Measurements from ENCODE around the gene LYPD4. TPM values are rescaled to one million over a fixed set of nuclear protein-coding genes. Genes with fewer than 3 reads are reported as not detected.

The LYPD4 gene
- total RNA-seq, 2 experiments from 2014 or later, result not detected

- no peak overlapping the region for H3K4me3 Mint-ChIP-seq
- DNase-seq (no peak), ATAC-seq (no peak)
- no peaks in the 10 kb centered on the region for H3K9me3 Mint-ChIP-seq (ENCODE audit: insufficient read depth)
- POLR2A ChIA-PET, result no interaction called here
- CTCF ChIA-PET, result interaction anchor here (1.0 to 4.4 kb wide), 3 partner anchors 10 to 21 kb away, joined by 3 to 10 read pairs (median 3); no protein-coding TSS in a partner anchor
- H3K27me3 Mint-ChIP-seq (ENCODE audit: low read depth), result no peaks in the 10 kb centered on the region
- H3K27ac Mint-ChIP-seq, result no peak overlapping the region
- no peaks in the 10 kb centered on the region for H3K36me3 Mint-ChIP-seq (ENCODE audit: low read depth)
- peaks cover 10% of the 10 kb centered on the region for H3K4me1 Mint-ChIP-seq (ENCODE audit: low read depth)
These were observed 30.6 kb downstream of the LYPD4 start for GRCh38 chr19:41813911-41814310.

GRCh38 chr19:41811981-41812380 is 32.5 kb downstream of the LYPD4 start:
- ATAC-seq (no peak), DNase-seq (no peak)
- Mint-ChIP-seq H3K27me3 (ENCODE audit: low read depth) (no peaks in the 10 kb centered on the region), H3K9me3 (ENCODE audit: insufficient read depth) (no peaks in the 10 kb centered on the region), H3K36me3 (ENCODE audit: low read depth) (no peaks in the 10 kb centered on the region), H3K4me3 (no peak overlapping the region), H3K4me1 (ENCODE audit: low read depth) (peaks cover 10% of the 10 kb centered on the region), H3K27ac (no peak overlapping the region)
- ChIA-PET CTCF (interaction anchor here (2.0 to 4.4 kb wide), 2 partner anchors 17 to 19 kb away, joined by 7 to 10 read pairs; no protein-coding TSS in a partner anchor), POLR2A (no interaction called here)

GRCh38 chr19:41811036-41811435 is 33.4 kb downstream of the LYPD4 start:
- DNase-seq (no peak), ATAC-seq (no peak)
- H3K27me3 Mint-ChIP-seq (ENCODE audit: low read depth), result no peaks in the 10 kb centered on the region
- POLR2A ChIA-PET, result no interaction called here
- H3K4me3 Mint-ChIP-seq, result no peak overlapping the region
- H3K4me1 Mint-ChIP-seq (ENCODE audit: low read depth), result peaks cover 10% of the 10 kb centered on the region
- no peaks in the 10 kb centered on the region for H3K36me3 Mint-ChIP-seq (ENCODE audit: low read depth)
- H3K9me3 Mint-ChIP-seq (ENCODE audit: insufficient read depth), result no peaks in the 10 kb centered on the region
- no peak overlapping the region for H3K27ac Mint-ChIP-seq
- CTCF ChIA-PET, result interaction anchor here (0.6 to 4.4 kb wide), 5 partner anchors 10 to 58 kb away, joined by 3 to 10 read pairs (median 5); no protein-coding TSS in a partner anchor

GRCh38 chr19:41810301-41810700 is 34.2 kb downstream of the LYPD4 start:
- peaks cover 8% of the 10 kb centered on the region for H3K4me1 Mint-ChIP-seq (ENCODE audit: low read depth)
- ATAC-seq (no peak), DNase-seq (no peak)
- ChIA-PET POLR2A (no interaction called here), CTCF (interaction anchor here (0.9 to 4.4 kb wide), 3 partner anchors 15 to 57 kb away, joined by 5 to 10 read pairs (median 5); no protein-coding TSS in a partner anchor)
- no peak overlapping the region for H3K4me3 Mint-ChIP-seq
- H3K27ac Mint-ChIP-seq, result no peak overlapping the region
- H3K9me3 Mint-ChIP-seq (ENCODE audit: insufficient read depth), result no peaks in the 10 kb centered on the region
- no peaks in the 10 kb centered on the region for H3K27me3 Mint-ChIP-seq (ENCODE audit: low read depth)
- H3K36me3 Mint-ChIP-seq (ENCODE audit: low read depth), result no peaks in the 10 kb centered on the region

- Mint-ChIP-seq H3K36me3 (ENCODE audit: low read depth) (no peaks in the 10 kb centered on the region), H3K9me3 (ENCODE audit: insufficient read depth) (no peaks in the 10 kb centered on the region), H3K27ac (no peak overlapping the region), H3K4me3 (no peak overlapping the region), H3K4me1 (ENCODE audit: low read depth) (peaks cover 8% of the 10 kb centered on the region), H3K27me3 (ENCODE audit: low read depth) (no peaks in the 10 kb centered on the region)
- DNase-seq (no peak), ATAC-seq (no peak)
- ChIA-PET CTCF (no interaction called here), POLR2A (no interaction called here)
These were observed 35.6 kb downstream of the LYPD4 start for GRCh38 chr19:41808663-41809566.

- no peak for DNase-seq
- ChIA-PET CTCF (interaction anchor here (1.3 kb wide), 1 partner anchor 14 kb away, joined by 4 read pairs; no protein-coding TSS in a partner anchor), POLR2A (no interaction called here)
- Mint-ChIP-seq H3K27me3 (ENCODE audit: low read depth) (peaks cover 4% of the 10 kb centered on the region), H3K27ac (no peak overlapping the region), H3K4me1 (ENCODE audit: low read depth) (peaks cover 16% of the 10 kb centered on the region), H3K9me3 (ENCODE audit: insufficient read depth) (no peaks in the 10 kb centered on the region), H3K36me3 (ENCODE audit: low read depth) (no peaks in the 10 kb centered on the region), H3K4me3 (no peak overlapping the region)
- no peak for ATAC-seq
These were observed 37.3 kb downstream of the LYPD4 start for GRCh38 chr19:41807176-41807575.

GRCh38 chr19:41804336-41804735 is 40.1 kb downstream of the LYPD4 start:
- POLR2A ChIA-PET, result no interaction called here
- ATAC-seq, result no peak

GRCh38 chr19:41802770-41803169 is 41.7 kb downstream of the LYPD4 start:
- Mint-ChIP-seq H3K27ac (no peak overlapping the region), H3K4me3 (no peak overlapping the region), H3K4me1 (ENCODE audit: low read depth) (peaks cover 17% of the 10 kb centered on the region), H3K27me3 (ENCODE audit: low read depth) (peaks cover 7% of the 10 kb centered on the region), H3K9me3 (ENCODE audit: insufficient read depth) (no peaks in the 10 kb centered on the region), H3K36me3 (ENCODE audit: low read depth) (no peaks in the 10 kb centered on the region)
- ChIA-PET POLR2A (no interaction called here), CTCF (interaction anchor here (1.1 to 4.6 kb wide), 3 partner anchors 9 to 96 kb away, joined by 3 to 53 read pairs (median 4); no protein-coding TSS in a partner anchor)
- ATAC-seq (no peak), DNase-seq (no peak)

More at GRCh38 chr19:41804336-41804735, 40.1 kb downstream of the LYPD4 start:
- Mint-ChIP-seq H3K27me3 (ENCODE audit: low read depth) (peaks cover 7% of the 10 kb centered on the region), H3K4me3 (no peak overlapping the region), H3K27ac (no peak overlapping the region), H3K36me3 (ENCODE audit: low read depth) (no peaks in the 10 kb centered on the region), H3K4me1 (ENCODE audit: low read depth) (peaks cover 17% of the 10 kb centered on the region), H3K9me3 (ENCODE audit: insufficient read depth) (no peaks in the 10 kb centered on the region)
- no peak for DNase-seq
- CTCF ChIA-PET, result interaction anchor here (1.0 to 4.6 kb wide), 3 partner anchors 10 to 97 kb away, joined by 3 to 53 read pairs (median 3); no protein-coding TSS in a partner anchor

GRCh38 chr19:41801792-41802211 is 42.7 kb downstream of the LYPD4 start:
- ATAC-seq, result no peak
- DNase-seq, result no peak
- no peak overlapping the region for H3K27ac Mint-ChIP-seq
- POLR2A ChIA-PET, result no interaction called here
- CTCF ChIA-PET, result interaction anchor here (1.1 to 4.6 kb wide), 3 partner anchors 8 to 95 kb away, joined by 3 to 53 read pairs (median 4); no protein-coding TSS in a partner anchor
- H3K9me3 Mint-ChIP-seq (ENCODE audit: insufficient read depth), result no peaks in the 10 kb centered on the region
- H3K36me3 Mint-ChIP-seq (ENCODE audit: low read depth), result no peaks in the 10 kb centered on the region
- peaks cover 12% of the 10 kb centered on the region for H3K27me3 Mint-ChIP-seq (ENCODE audit: low read depth)
- peaks cover 17% of the 10 kb centered on the region for H3K4me1 Mint-ChIP-seq (ENCODE audit: low read depth)
- H3K4me3 Mint-ChIP-seq, result no peak overlapping the region

- ChIA-PET POLR2A (no interaction called here), CTCF (no interaction called here)
- DNase-seq, result no peak
- Mint-ChIP-seq H3K4me1 (ENCODE audit: low read depth) (peaks cover 17% of the 10 kb centered on the region), H3K36me3 (ENCODE audit: low read depth) (no peaks in the 10 kb centered on the region), H3K27ac (no peak overlapping the region), H3K4me3 (no peak overlapping the region), H3K27me3 (ENCODE audit: low read depth) (peaks cover 17% of the 10 kb centered on the region), H3K9me3 (ENCODE audit: insufficient read depth) (no peaks in the 10 kb centered on the region)
- no peak for ATAC-seq
These were observed 43.5 kb downstream of the LYPD4 start for GRCh38 chr19:41801031-41801430.

GRCh38 chr19:41799444-41800000 is 45.0 kb downstream of the LYPD4 start:
- H3K9me3 Mint-ChIP-seq (ENCODE audit: insufficient read depth), result no peaks in the 10 kb centered on the region
- H3K4me3 Mint-ChIP-seq, result no peak overlapping the region
- H3K4me1 Mint-ChIP-seq (ENCODE audit: low read depth), result peaks cover 14% of the 10 kb centered on the region
- H3K36me3 Mint-ChIP-seq (ENCODE audit: low read depth), result no peaks in the 10 kb centered on the region
- peaks cover 19% of the 10 kb centered on the region for H3K27me3 Mint-ChIP-seq (ENCODE audit: low read depth)
- ATAC-seq, result no peak
- H3K27ac Mint-ChIP-seq, result no peak overlapping the region
- CTCF ChIA-PET, result interaction anchor here (1.7 kb wide), 1 partner anchor 37 kb away, joined by 3 read pairs; no protein-coding TSS in a partner anchor
- DNase-seq, result no peak
- POLR2A ChIA-PET, result no interaction called here

- Mint-ChIP-seq H3K27ac (no peak overlapping the region), H3K27me3 (ENCODE audit: low read depth) (peaks cover 28% of the 10 kb centered on the region), H3K4me1 (ENCODE audit: low read depth) (no peaks in the 10 kb centered on the region), H3K36me3 (ENCODE audit: low read depth) (no peaks in the 10 kb centered on the region), H3K9me3 (ENCODE audit: insufficient read depth) (no peaks in the 10 kb centered on the region), H3K4me3 (no peak overlapping the region)
- POLR2A ChIA-PET, result no interaction called here
- CTCF ChIA-PET, result interaction anchor here (0.7 to 5.8 kb wide), 4 partner anchors 12 to 44 kb away, joined by 3 to 69 read pairs (median 20); no protein-coding TSS in a partner anchor
- DNase-seq (no peak), ATAC-seq (no peak)
These were observed 47.6 kb downstream of the LYPD4 start for GRCh38 chr19:41796901-41797300.
